Left renal pelvis (tissue), 4 donors: ENCODE data around the gene LPCAT3. TPM values are rescaled to one million over a fixed set of nuclear protein-coding genes. Genes with fewer than 3 reads are reported as not detected.

Experiments
- DNase-seq, 4 donors: peaks; one replicate each; pipeline ENCODE4 v3.0.0-alpha.2; 2013; ENCODE audit warnings: low read depth in 4 of 4, low spot score in 3 of 4
- polyA plus RNA-seq, 4 donors: library from polyadenylated mRNA; unstranded; fragments of 120-200 nt; gene quantifications; one replicate each; pipeline ENCODE4 v1.2.1, GENCODE V29; 2013; ENCODE audit not compliant: insufficient read length in 4 of 4

The LPCAT3 gene
- polyA plus RNA-seq, 4 donors: 33.8 to 67.5 (median 57.9) TPM

DNA sequence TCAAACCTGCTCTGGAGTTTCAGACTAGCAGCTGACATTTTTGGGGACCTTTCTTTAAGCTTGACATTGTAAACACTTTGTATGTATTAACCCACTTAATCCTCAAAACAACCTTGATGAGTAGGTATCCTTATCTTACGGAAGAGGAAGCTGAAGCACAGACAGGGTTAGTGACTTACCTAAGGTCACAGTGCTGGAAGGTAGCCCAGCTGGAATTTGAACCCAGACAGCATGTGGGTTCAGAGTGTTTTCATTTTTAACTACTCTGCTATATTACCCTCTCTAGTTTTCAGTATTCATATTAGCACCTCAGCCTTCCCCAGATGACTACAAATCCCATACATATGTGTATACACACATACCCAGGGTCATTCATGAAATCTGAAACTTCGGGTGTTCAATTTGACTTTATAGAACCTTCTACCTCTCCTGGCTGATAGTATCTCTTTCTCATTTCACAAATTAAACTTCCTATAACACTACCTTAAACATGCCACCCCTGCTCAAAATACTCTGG lies 13.9 kb downstream of the LPCAT3 start:
- no peak for DNase-seq

DNA sequence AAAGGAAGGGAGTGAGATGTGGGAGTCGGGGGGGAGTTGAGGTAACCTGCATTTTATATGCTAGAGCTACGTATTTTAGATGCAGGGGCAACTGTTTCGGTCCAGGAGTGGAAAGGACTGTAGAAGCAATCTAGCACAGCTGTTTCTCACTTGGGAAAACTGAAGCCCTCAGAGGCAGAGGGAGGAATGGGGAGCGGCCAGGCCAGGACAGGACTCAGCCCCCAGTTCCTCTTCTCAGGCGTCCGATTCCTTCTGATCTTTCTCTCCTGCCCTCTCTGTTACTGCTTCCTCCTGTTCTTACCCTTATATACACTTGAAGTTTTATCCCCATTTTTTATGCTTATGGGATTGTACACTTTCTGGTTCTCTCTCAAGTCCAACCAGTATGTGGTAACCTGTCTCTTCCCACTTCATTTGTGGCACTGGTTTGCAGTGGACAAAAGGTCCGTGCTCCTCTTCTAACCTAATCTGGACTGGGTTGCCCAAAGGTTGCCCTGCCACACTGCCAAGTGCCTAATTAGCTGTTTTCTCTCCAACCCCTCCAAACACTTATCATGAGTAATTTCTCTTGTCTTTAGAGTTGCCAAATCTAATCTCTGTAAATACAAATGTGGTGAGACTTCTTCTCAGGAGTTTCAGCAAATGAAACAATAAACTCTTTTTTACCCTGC lies 16.2 kb downstream of the LPCAT3 start:
- DNase-seq: no peak

DNA sequence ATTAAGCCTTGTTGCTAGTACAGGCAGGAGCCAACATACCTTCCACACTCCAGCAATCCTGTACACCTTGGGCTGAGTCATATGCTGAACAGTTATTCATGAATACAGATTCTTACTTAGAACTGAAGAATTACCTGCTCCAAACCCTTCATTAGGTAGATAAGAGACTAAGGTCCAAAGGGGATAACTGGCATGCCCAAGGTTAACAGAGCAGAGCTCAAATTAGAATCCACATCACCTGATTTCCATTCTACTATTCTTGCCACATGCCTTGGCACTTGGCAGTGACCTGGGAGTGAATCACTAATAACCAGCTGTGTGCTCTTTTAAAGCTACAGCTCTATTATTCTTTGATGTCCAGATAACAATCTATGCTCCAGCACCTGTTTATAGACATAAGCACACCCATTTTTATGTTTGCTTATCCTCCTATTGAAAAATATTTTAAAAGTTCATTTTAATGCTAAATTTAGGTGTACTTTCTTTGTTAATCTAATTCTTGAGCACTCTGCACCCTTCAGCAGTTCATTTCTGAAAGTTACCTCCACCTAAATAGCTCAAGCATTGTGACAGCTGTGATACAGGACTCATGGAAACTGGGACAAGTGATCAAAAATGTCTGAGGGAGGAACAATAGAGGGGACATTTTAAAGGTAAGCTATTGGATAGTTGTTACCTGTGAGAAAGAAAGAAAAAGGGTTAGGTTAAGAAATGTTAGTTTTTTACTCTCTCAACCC lies 19.4 kb downstream of the LPCAT3 start:
- DNase-seq: no peak

DNA sequence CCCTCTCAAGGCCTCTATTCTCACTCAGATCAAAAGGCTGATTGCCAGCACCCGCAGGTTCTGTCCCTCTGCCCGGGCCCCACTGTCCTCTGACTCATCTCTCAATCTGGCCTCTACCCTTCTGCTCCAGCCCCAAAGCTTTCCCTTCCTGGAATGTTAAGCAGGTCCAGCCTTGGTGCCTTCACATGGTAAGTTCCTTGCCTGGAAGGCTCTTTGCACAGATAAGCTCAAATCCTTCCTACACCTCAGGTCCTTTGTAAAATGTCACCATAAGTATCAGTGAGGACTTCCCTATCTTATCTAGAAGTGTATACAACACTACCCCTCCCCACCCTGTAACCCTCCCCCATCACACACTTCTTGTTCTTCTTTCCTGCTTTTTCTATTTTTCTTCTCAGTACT lies 22.2 kb downstream of the LPCAT3 start:
- no peak for DNase-seq

GRCh38 chr12:6987956-6988553 lies 30.2 kb downstream of the LPCAT3 start:
- no peak for DNase-seq

DNA sequence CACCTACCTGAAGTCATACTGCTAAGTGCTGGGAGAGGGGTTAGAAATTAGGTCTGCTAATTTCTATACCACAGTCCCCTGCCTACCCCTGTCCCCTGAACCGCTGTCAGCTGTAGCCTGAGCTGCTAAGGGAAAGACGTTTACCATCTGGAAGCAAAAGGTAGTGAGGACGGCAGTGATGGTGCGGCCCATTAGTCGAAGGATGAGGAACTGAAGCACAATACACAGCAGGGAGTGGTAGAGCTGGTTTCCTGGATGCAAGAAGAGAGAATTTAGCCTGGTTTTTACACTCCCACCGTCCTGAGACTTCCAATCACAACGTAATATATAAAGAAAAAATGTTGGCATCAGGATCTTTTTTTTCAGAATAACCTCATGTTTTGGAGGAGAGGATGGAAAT lies 35.7 kb downstream of the LPCAT3 start:
- no peak for DNase-seq

- DNase-seq: no peak
Observed at GRCh38 chr12:6981152-6982052, 36.9 kb downstream of the LPCAT3 start.

- DNase-seq: no peak
Observed at GRCh38 chr12:6980740-6981139, 37.5 kb downstream of the LPCAT3 start.

DNA sequence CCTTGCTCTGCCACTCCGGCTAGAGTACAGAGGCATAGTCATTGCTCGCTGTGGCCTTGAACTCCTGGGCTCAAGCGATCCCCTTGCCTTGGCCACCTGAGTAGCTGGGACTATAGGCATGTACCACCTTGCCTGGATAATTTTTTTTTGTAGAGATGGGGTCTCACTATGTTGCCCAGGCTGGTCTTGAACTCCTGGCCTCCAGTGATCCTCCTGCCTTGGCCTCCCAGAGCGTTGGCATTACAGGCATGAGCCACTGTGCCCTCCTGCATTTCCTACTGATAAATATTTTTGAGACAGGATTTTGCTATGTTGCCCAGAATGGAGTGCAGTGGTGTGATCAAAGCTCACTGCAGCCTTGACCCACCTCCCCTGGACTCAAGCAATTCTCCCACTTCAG lies 38.2 kb downstream of the LPCAT3 start:
- no peak for DNase-seq

DNA sequence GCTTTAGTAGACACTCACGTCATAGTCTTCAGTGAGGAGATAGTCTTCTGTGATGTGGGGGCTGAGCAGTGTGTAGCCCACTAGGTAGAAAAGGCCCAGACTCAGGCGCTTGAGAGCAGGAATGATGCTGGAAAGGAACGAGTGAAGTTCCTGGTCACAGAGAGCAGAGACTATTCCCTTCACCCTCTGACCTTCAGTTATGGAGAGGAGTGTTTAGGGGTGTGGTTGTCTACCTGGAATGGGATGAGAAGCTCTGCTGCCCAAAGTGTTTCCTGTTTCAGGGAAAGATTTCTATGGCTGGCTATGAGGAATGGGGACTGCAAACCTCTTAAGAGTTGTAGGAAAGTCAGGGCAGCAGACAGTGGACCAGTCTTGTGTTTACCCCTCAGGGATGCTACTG lies 38.8 kb downstream of the LPCAT3 start:
- DNase-seq: no peak

GRCh38 chr12:6979021-6979420 lies 39.3 kb downstream of the LPCAT3 start:
- DNase-seq: no peak

GRCh38 chr12:6978611-6979011 lies 39.7 kb downstream of the LPCAT3 start:
- no peak for DNase-seq

GRCh38 chr12:6978188-6978587 lies 40.1 kb downstream of the LPCAT3 start:
- DNase-seq: no peak

DNA sequence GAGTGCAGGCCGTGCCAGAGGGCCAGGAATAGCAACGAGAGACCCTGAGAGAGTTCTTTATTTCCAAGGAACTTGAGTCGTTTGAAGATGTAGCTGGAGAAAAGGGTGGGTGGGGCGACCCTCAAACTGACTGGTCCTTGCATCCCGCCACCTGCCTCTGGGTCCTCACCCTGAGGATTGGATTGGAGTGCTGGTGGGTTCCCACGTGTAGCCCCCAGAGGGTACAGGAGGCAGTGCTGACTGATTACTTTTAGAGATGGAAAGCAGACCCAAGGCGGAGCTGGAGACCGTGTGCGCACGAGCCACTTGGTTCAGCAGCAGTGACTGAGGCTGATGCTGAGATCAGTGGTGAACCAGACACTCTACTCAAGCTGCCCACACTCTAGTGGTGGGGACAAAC lies 40.6 kb downstream of the LPCAT3 start:
- DNase-seq: no peak

DNA sequence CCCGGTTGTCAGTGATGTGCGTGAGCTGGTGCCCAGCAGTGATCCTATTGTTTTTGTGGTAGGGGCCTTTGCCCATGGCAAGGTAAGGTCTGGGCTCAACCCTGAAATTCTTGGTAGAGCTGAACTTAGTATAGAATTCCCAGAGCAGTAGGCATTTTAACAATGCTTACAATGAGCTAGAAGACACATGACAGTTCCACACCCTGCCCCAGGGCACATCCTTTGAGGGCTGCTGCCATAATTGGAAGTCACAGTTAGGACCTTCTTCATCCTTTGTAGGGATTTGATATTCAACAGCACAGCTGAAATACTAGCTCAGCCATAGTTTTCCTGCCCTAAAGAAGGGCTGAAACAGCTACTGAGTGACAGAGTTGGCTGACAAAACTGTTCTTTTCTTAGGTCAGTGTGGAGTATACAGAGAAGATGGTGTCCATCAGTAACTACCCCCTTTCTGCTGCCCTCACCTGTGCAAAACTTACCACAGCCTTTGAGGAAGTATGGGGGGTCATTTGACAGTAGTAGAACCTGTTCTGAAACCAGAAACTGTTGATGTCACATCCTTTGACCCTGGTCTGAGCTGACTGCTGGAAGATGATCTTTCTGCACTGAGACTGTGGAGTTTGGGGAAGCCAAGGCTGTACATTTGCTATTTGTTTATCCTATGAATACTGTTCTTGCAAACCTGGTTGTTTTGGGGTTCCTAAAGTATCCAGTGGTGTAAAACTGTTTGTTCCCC lies 42.8 kb downstream of the LPCAT3 start:
- DNase-seq: no peak

- DNase-seq: no peak
Observed at GRCh38 chr12:6974180-6974579, 44.1 kb downstream of the LPCAT3 start.

DNA sequence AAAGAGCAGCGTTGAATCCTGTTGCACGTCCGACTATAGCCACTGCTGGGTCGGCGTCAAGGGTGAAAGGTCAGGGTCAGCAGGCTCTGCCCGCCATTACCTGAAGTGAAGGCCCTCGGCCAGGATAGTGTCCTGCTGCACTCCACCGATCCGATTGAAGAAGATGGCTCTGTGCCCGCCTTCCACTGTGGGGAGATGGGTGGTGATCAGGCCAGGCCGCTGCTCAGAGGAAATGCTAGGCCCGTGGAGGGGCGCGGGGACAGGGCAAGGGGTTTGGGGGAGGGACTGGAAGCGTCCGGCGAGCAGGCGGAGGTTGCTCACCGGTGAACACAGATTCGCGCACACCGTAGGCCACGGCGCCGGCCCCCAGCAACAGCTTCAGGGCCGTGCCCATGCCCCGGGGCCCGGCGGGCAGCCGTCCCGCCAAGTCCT lies 48.2 kb downstream of the LPCAT3 start:
- DNase-seq: no peak

GRCh38 chr12:6968426-6968825 lies 49.9 kb downstream of the LPCAT3 start:
- DNase-seq: no peak

- no peak for DNase-seq
Observed at GRCh38 chr12:6967651-6968100, 50.6 kb downstream of the LPCAT3 start.

DNA sequence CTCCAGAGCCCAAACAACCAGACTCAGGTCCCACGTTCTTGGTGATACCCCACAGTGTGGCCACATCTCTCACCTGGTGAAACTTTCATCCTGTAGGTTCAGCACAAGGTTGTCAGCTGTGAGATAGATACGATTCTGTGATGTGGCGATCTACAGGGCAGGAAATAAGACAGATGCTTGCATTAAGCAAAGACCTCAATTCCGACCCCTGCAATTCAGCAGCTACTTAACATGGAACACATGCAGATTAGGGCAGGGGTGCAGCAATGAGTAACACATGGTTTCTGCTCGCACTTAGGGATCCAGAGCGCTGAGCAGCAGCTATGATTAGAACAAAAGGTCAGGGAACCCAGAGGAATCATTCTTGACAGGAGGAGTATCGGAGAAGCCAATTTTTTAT lies 51.9 kb downstream of the LPCAT3 start:
- no peak for DNase-seq
